Activated naive CD4-positive, alpha-beta T cell (primary cell): ENCODE results near the gene TTC7B.

Experiments
- DNase-seq, 4 experiments: peaks; one replicate each; lab custom pipeline; 2025; lab: John Stamatoyannopoulos, UW

Gene TTC7B

DNA sequence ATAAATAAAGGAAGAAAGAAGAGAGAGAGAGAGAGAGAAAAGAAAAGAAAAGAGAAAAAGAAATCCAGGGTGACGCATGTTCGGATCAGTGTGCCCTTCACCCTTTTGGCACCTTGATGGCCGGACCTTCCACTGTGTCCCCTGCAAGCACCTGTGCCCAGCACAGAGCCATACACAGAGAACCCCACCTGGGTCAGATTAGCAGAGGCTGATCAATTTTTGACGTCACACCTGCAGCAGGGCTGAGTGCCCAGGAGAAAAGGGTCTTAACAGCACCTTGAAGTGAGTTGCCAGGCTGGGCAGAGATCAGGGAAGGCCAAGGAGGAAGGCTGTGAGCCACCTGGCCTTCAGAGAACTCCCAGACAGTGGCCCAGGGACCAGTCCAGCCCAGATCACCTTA, 305.0 kb downstream of the TTC7B start:
- no peak for DNase-seq

DNA sequence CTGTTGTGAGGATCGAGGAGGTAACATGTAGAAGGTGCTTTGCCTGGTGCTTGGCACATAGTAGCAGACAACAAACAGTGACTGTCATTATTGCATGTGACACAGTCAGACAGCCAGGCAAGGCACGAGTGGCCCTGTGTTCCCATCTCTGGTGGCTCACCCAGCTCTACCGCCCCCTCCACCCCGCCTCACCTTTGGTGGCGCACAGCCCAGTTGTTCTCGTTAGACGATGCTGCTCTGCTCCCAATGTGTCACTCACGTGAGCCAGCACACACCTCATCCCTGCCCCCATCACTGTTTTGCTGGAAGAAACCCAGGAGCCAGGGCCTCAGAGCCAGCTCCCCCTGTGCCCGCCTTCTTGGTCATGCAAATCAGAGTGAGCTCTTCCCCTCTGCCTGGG, 306.1 kb downstream of the TTC7B start:
- DNase-seq: no peak

- no peak for DNase-seq
Observed at GRCh38 chr14:90509403-90509802, 306.8 kb downstream of the TTC7B start.

- no peak for DNase-seq
Observed at GRCh38 chr14:90508536-90509254, 307.5 kb downstream of the TTC7B start.

GRCh38 chr14:90508036-90508435, 308.2 kb downstream of the TTC7B start:
- DNase-seq: no peak

GRCh38 chr14:90507428-90507827, 308.8 kb downstream of the TTC7B start:
- no peak for DNase-seq

GRCh38 chr14:90506748-90507147, 309.5 kb downstream of the TTC7B start:
- DNase-seq: no peak

- no peak for DNase-seq
Observed at GRCh38 chr14:90505531-90505930, 310.7 kb downstream of the TTC7B start.

GRCh38 chr14:90504643-90505042, 311.6 kb downstream of the TTC7B start:
- no peak for DNase-seq

DNA sequence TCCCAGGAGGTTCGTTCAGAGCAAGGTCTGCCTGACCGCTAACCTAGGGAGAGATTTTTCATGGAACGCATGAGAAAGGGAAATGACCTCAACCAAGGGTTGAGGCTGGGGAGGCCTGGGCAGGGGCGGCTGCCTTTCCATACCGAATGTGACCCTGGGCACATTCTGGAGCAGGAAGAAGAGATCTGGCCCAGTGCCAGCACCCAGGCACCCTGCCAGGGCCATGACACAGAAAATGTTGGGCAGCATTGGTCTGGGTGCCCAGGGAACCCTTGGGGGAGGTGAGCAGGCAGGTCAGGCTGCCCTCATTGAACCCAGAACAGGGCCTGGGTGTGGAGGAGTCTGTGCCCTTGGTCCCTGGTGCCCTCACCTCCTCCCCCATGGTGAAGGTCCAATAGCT, 312.6 kb downstream of the TTC7B start:
- DNase-seq: no peak

GRCh38 chr14:90502760-90503159, 313.5 kb downstream of the TTC7B start:
- no peak for DNase-seq

GRCh38 chr14:90500665-90501370, 315.4 kb downstream of the TTC7B start:
- DNase-seq: no peak

GRCh38 chr14:90499908-90500664, 316.1 kb downstream of the TTC7B start:
- no peak for DNase-seq

DNA sequence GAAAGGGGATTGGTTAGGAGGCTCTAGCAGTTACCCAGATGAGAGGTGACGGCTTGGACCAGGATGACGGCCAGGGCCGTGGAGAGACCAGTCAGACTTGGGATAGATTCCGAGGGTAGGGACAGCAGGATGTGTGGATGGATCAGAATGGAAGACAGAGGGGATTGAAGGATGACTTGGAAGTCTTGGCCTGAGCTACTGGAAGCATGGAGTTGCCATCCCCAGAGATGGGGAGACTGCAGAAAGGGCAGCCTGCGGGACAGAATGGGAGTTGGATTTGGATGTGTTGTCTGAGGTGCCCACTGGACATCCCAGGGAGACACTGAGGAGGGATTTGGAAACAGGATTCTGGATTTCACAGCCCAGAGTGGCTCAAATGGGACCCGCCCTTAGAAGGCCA, 317.1 kb downstream of the TTC7B start:
- no peak for DNase-seq

GRCh38 chr14:90498198-90498597, 318.0 kb downstream of the TTC7B start:
- DNase-seq: no peak

- DNase-seq: no peak
Observed at GRCh38 chr14:90496379-90496778, 319.9 kb downstream of the TTC7B start.

DNA sequence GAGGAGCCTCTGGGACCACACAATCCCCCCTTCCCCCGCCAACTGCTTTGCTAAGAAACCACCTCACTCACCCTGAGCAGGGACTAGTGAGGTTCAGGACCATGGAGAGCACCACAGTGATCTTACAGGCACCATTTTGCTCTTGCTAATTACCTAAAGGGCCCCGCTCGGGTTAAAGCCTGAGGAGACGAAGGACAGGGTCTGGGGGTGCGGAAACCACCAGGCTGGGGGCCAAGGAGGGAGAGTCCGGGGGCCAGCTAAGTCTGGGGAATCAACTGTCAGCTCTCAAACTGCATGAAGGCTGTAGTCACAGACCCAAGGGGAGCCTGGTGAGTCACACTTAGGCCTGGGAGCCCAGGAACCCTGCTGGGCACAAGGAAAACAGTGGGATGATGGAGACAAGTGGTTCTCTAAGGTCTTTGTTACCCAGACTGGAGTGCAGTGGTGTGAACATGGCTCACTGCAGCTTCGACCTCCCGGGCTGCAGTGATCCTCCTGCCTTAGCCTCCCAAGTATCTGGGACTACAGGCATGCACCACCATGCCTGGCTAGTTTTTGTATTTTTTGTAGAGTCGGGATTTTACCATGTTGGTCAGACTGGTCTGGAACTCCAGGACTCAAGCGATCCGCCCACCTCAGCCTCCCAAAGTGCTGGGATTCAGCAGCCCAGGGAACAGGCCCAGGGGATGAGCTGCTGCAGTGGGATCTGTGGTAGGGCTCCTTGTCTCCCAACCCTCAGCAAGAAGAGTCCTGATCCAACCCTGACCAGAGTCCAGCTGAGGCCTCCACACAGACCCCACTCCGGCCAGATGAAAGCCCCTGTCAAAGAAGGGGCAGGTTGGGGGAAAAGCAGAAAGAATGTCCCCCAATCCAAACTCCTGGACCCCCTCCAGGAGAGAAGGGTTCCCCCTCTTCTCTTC, 320.6 kb downstream of the TTC7B start:
- peak in 2 of 4 experiments; percentile 5 to 12 for DNase-seq

- DNase-seq: no peak
Observed at GRCh38 chr14:90491911-90492531, 324.2 kb downstream of the TTC7B start.

DNA sequence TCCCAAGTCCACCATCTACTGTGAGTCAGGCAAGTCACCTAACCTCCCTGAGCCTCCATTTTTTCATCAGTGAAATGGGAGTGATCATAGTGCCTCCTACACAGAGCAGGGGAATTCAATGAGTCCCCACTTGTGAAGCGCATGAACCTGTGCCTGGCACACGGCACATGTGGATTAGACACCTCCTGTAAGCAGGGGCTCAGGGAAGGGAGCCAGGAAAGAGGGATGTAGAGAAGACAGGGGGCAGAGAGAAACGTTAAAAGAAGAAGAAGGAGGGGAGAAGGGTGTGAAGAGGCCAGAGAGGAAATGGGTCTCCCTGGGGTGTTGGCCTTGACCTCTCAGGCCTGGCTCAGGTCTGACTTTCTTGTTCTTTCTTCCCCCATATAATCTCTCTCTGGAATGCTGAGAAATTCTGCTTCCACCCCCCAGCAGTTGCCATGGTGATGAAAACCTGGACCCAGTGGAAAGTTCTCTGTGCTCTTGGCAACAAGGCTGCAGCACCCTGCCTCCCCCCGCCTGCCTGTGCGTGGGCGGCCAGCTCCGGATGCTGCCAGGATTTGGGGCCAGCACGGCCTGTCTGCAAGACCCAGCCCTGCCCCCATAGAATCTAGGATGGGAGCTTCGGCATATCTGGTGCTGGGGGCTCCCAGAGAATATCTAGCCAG, 324.9 kb downstream of the TTC7B start:
- no peak for DNase-seq

DNA sequence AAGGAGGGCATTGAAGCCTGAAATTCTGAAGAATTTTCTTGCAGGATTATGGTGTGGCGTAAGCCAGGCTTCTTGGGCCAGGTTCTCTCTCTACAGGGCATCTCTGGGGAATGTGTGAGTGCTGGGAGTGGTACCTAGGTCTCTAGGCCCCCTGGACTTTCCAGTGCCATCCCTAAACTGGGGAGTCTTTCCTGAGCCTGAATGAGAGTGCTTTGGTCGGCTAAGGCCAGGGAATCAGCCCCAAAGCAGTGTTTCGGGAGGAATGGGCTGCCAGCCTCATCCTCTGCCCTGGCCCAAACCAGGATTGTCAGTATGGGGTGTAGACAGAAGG, 325.5 kb downstream of the TTC7B start:
- no peak for DNase-seq
